ENCODE measurements around the gene PELI2. TPM values are rescaled to one million over a fixed set of nuclear protein-coding genes. Genes with fewer than 3 reads are reported as not detected.

Gene PELI2
- total and polyA plus RNA-seq, 2 of the 4 experiments (the other 2 are of a cell fraction): 6.0 to 36.7 TPM

DNA sequence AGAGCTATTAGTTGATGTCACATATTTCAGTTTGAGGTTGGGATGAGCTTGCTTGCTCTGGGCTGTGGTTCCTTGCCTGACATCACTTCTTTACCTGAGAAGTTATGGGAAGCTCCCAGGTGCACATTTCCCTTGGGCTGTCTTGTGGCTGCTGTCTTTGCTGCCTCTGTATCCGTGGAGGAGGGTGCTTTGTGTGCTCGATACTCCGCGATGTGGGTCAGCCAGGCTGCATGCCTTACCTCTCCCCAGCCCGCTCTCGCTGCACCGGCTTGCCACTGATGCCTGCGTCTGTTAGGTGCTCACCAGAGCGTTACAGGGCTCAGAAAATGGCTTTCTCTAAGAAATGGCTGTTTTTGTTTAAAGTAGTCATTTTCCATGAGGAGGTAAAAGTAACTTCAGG, 19.6 kb downstream of the PELI2 start:
- H3K9me3 ChIP-seq (ENCODE audit: control insufficient read depth, insufficient read depth, low read length): no peaks in the 10 kb centered on the region
- CTCF ChIA-PET: no interaction called here

More for the DNA sequence above, 19.6 kb downstream of the PELI2 start:
- no peak overlapping the region for H3K56ac ChIP-seq (ENCODE audit: extremely low read depth, insufficient read depth, low read length)
- H3K4me3 ChIP-seq (ENCODE audit: insufficient read depth, low read depth, low read length): no peak overlapping the region
- H4K5ac ChIP-seq (ENCODE audit: low read depth, low read length): no peak overlapping the region
- H2AFZ ChIP-seq (replicated peaks; ENCODE audit: low read length, poor library complexity): no peak overlapping the region
- H3K14ac ChIP-seq (replicated peaks; ENCODE audit: low read depth, low read length): no peak overlapping the region
- no peak overlapping the region for H3K27ac ChIP-seq (ENCODE audit: insufficient read depth, low read length)
- no peaks in the 10 kb centered on the region for H3K27me3 ChIP-seq (ENCODE audit: control insufficient read depth, insufficient read depth, low read length)
- no peak overlapping the region for H3K9ac ChIP-seq (ENCODE audit: low read depth, low read length)
- no peak overlapping the region for H3K4me2 ChIP-seq (ENCODE audit: low read depth, low read length)
- peak overlapping the region; percentile 50; the same call in 1 of the 2 replicates for H2AK5ac ChIP-seq (ENCODE audit: low read depth, low read length)
- H3K9me1 ChIP-seq (ENCODE audit: insufficient read depth, low read length): peaks cover 13% of the 10 kb centered on the region
- H2BK20ac ChIP-seq (ENCODE audit: low read depth, low read length): no peak overlapping the region
- no CpG with 5 or more reads among the region's 9 CpGs for WGBS, 2 experiments (ENCODE audit: extremely low coverage in 2 of 2, insufficient read length in 1 of 2)
- H2BK120ac ChIP-seq (ENCODE audit: low read depth, low read length): no peak overlapping the region
- H3K18ac ChIP-seq (ENCODE audit: low read depth, low read length): no peak overlapping the region
- H3K4ac ChIP-seq (ENCODE audit: low read depth, low read length): no peak overlapping the region
- no peak overlapping the region for H4K8ac ChIP-seq (ENCODE audit: low read depth in 2 of 2, low read length in 2 of 2)
- BruUV-seq (replicated peaks): no TSS peak
- no peak overlapping the region for H4K91ac ChIP-seq (ENCODE audit: insufficient read depth, low read depth, low read length)
- intact Hi-C loops (cut with micrococcal nuclease): no loop called here
- no peak overlapping the region for H2AK9ac ChIP-seq (replicated peaks; ENCODE audit: low read depth, low read length, poor library complexity)
- in situ Hi-C loops (cut with MboI; ENCODE audit: low sequenced_read_pairs): no loop called here
- H3K36me3 ChIP-seq (ENCODE audit: control insufficient read depth, insufficient read depth, low read length): no peaks in the 10 kb centered on the region
- H3K23ac ChIP-seq (ENCODE audit: low read depth, low read length): no peak overlapping the region
- dilution Hi-C loops (cut with HindIII; ENCODE audit: low sequenced_read_pairs, unreplicated experiment): no loop called here
- no peak overlapping the region for H2BK15ac ChIP-seq (ENCODE audit: low read depth, low read length)
- H4K20me1 ChIP-seq (ENCODE audit: insufficient read depth, low read length): peaks cover 39% of the 10 kb centered on the region
- no peak overlapping the region for H2BK5ac ChIP-seq (ENCODE audit: low read depth, low read length, poor library complexity, severe bottlenecking)
- ATAC-seq (ENCODE audit: low read depth) (no peak), DNase-seq (no peak)
- peaks cover 19 to 49% of the 10 kb centered on the region in 2 experiments for H3K79me1 ChIP-seq (ENCODE audit: low read depth in 1 of 2, low read length in 2 of 2)
- H3K4me1 ChIP-seq (ENCODE audit: control insufficient read depth, insufficient read depth, low read length): peaks cover 10% of the 10 kb centered on the region
- TF ChIP-seq, protein P1, sequence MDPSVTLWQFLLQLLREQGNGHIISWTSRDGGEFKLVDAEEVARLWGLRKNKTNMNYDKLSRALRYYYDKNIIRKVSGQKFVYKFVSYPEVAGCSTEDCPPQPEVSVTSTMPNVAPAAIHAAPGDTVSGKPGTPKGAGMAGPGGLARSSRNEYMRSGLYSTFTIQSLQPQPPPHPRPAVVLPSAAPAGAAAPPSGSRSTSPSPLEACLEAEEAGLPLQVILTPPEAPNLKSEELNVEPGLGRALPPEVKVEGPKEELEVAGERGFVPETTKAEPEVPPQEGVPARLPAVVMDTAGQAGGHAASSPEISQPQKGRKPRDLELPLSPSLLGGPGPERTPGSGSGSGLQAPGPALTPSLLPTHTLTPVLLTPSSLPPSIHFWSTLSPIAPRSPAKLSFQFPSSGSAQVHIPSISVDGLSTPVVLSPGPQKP (IDR thresholded peaks at IDR 0.05; ENCODE audit: borderline replicate concordance, low read depth, low read length): no peak
- no peak for TF ChIP-seq BHLHE40 (IDR thresholded peaks at IDR 0.05; ENCODE audit: low read depth, low read length)
- no peak for TF ChIP-seq MAZ (IDR thresholded peaks at IDR 0.05; ENCODE audit: borderline replicate concordance, low read depth, low read length)
- no peak for TF ChIP-seq SMC3 (IDR thresholded peaks at IDR 0.05; ENCODE audit: low read depth, low read length)
- no peak for TF ChIP-seq NFE2L2 (IDR thresholded peaks at IDR 0.05; ENCODE audit: low read depth, low read length)
- TF ChIP-seq, protein P2, sequence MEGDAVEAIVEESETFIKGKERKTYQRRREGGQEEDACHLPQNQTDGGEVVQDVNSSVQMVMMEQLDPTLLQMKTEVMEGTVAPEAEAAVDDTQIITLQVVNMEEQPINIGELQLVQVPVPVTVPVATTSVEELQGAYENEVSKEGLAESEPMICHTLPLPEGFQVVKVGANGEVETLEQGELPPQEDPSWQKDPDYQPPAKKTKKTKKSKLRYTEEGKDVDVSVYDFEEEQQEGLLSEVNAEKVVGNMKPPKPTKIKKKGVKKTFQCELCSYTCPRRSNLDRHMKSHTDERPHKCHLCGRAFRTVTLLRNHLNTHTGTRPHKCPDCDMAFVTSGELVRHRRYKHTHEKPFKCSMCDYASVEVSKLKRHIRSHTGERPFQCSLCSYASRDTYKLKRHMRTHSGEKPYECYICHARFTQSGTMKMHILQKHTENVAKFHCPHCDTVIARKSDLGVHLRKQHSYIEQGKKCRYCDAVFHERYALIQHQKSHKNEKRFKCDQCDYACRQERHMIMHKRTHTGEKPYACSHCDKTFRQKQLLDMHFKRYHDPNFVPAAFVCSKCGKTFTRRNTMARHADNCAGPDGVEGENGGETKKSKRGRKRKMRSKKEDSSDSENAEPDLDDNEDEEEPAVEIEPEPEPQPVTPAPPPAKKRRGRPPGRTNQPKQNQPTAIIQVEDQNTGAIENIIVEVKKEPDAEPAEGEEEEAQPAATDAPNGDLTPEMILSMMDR (conservative IDR thresholded peaks at IDR 0.05; ENCODE audit: low read depth, low read length): no peak
- TF ChIP-seq RCOR1 (IDR thresholded peaks at IDR 0.05; ENCODE audit: insufficient replicate concordance, low read length): no peak
- POLR2A ChIA-PET (ENCODE audit: unreplicated experiment): no interaction called here
